Measurements from ENCODE around the gene DCDC2C. TPM values are rescaled to one million over a fixed set of nuclear protein-coding genes. Genes with fewer than 3 reads are reported as not detected.

Gene DCDC2C
- polyA plus RNA-seq, 3 donors, result not detected

- DNase-seq, result no peak
- H3K27me3 ChIP-seq (ENCODE audit: control insufficient read depth in 2 of 2, insufficient read depth in 2 of 2, low read length in 2 of 2), result no peaks in the 10 kb centered on the region
- H3K79me2 ChIP-seq (ENCODE audit: insufficient read depth, low read length), result no peaks in the 10 kb centered on the region
- H3K4me1 ChIP-seq (ENCODE audit: control insufficient read depth in 1 of 2, insufficient read depth in 2 of 2, low read length in 2 of 2), result no peaks in the 10 kb centered on the region
- TF ChIP-seq, protein P1, sequence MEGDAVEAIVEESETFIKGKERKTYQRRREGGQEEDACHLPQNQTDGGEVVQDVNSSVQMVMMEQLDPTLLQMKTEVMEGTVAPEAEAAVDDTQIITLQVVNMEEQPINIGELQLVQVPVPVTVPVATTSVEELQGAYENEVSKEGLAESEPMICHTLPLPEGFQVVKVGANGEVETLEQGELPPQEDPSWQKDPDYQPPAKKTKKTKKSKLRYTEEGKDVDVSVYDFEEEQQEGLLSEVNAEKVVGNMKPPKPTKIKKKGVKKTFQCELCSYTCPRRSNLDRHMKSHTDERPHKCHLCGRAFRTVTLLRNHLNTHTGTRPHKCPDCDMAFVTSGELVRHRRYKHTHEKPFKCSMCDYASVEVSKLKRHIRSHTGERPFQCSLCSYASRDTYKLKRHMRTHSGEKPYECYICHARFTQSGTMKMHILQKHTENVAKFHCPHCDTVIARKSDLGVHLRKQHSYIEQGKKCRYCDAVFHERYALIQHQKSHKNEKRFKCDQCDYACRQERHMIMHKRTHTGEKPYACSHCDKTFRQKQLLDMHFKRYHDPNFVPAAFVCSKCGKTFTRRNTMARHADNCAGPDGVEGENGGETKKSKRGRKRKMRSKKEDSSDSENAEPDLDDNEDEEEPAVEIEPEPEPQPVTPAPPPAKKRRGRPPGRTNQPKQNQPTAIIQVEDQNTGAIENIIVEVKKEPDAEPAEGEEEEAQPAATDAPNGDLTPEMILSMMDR (IDR thresholded peaks at IDR 0.05), result no peak
- H3K27ac Mint-ChIP-seq, result no peak overlapping the region
- intact Hi-C loops (cut with micrococcal nuclease), result no loop called here
- H3K4me2 ChIP-seq (replicated peaks; ENCODE audit: extremely low read depth, low read length, poor library complexity, severe bottlenecking), result no peak overlapping the region
- no peak overlapping the region for H2AFZ ChIP-seq (ENCODE audit: insufficient read depth, low read depth, low read length, poor library complexity, severe bottlenecking)
- no peaks in the 10 kb centered on the region for H4K20me1 ChIP-seq (ENCODE audit: insufficient read depth, low read length)
- H3K36me3 ChIP-seq (replicated peaks in 1 of 2; ENCODE audit: control insufficient read depth in 1 of 2, insufficient read depth in 2 of 2, low read length in 2 of 2), result no peaks in the 10 kb centered on the region
- H3K4me3 ChIP-seq (replicated peaks in 1 of 3; ENCODE audit: low read depth in 2 of 3, low read length in 3 of 3), result no peak overlapping the region
- no peaks in the 10 kb centered on the region for H3K36me3 Mint-ChIP-seq
- peaks cover 2 to 3% (median 3%) of the 10 kb centered on the region in 3 donors for H3K27me3 Mint-ChIP-seq (ENCODE audit: low read depth in 3 of 3)
- H3K9me3 Mint-ChIP-seq, result peaks cover 0 to 4% (median 0%) of the 10 kb centered on the region in 7 donors
- no peak overlapping the region for H3K9ac ChIP-seq (ENCODE audit: insufficient read depth, low read length, poor library complexity, severe bottlenecking)
- no peak overlapping the region for H3K4me3 Mint-ChIP-seq
- H3K4me1 Mint-ChIP-seq, result no peaks in the 10 kb centered on the region
- WGBS (ENCODE audit: insufficient coverage), result 82% methylated on average over 2 of the region's 10 CpGs
- no peaks in the 10 kb centered on the region for H3K9me3 ChIP-seq (replicated peaks in 1 of 2; ENCODE audit: control insufficient read depth in 1 of 2, insufficient read depth in 1 of 2, low read length in 2 of 2)
- no peak overlapping the region for H3K27ac ChIP-seq (ENCODE audit: low read depth in 1 of 2, low read length in 2 of 2)
Measured at GRCh38 chr2:3712831-3713503, 9.6 kb downstream of the DCDC2C start.

- no peaks in the 10 kb centered on the region for H3K4me1 ChIP-seq (ENCODE audit: control insufficient read depth in 1 of 2, insufficient read depth in 2 of 2, low read length in 2 of 2)
- no peaks in the 10 kb centered on the region for H3K79me2 ChIP-seq (ENCODE audit: insufficient read depth, low read length)
- no peak overlapping the region for H3K4me3 Mint-ChIP-seq
- intact Hi-C loops (cut with micrococcal nuclease), result no loop called here
- no peak overlapping the region for H3K4me2 ChIP-seq (replicated peaks; ENCODE audit: extremely low read depth, low read length, poor library complexity, severe bottlenecking)
- TF ChIP-seq, protein P1 (IDR thresholded peaks at IDR 0.05), result no peak
- peaks cover 0 to 7% (median 3%) of the 10 kb centered on the region in 3 donors for H3K27me3 Mint-ChIP-seq (ENCODE audit: low read depth in 3 of 3)
- H3K9me3 ChIP-seq (replicated peaks in 1 of 2; ENCODE audit: control insufficient read depth in 1 of 2, insufficient read depth in 1 of 2, low read length in 2 of 2), result peaks cover 0 to 4% of the 10 kb centered on the region in 2 donors
- 65% methylated on average over 8 of the region's 8 CpGs for WGBS (ENCODE audit: insufficient coverage)
- no peak overlapping the region for H3K27ac Mint-ChIP-seq
- H3K9me3 Mint-ChIP-seq, result peaks cover 0 to 11% (median 7%) of the 10 kb centered on the region in 7 donors
- H3K27ac ChIP-seq (ENCODE audit: low read depth in 1 of 2, low read length in 2 of 2), result no peak overlapping the region
- no peaks in the 10 kb centered on the region for H3K36me3 ChIP-seq (replicated peaks in 1 of 2; ENCODE audit: control insufficient read depth in 1 of 2, insufficient read depth in 2 of 2, low read length in 2 of 2)
- no peak overlapping the region for H3K9ac ChIP-seq (ENCODE audit: insufficient read depth, low read length, poor library complexity, severe bottlenecking)
- H3K36me3 Mint-ChIP-seq, result no peaks in the 10 kb centered on the region
- H3K4me3 ChIP-seq (replicated peaks in 1 of 3; ENCODE audit: low read depth in 2 of 3, low read length in 3 of 3), result no peak overlapping the region
- H2AFZ ChIP-seq (ENCODE audit: insufficient read depth, low read depth, low read length, poor library complexity, severe bottlenecking), result no peak overlapping the region
- no peaks in the 10 kb centered on the region for H3K27me3 ChIP-seq (ENCODE audit: control insufficient read depth in 2 of 2, insufficient read depth in 2 of 2, low read length in 2 of 2)
- no peaks in the 10 kb centered on the region for H3K4me1 Mint-ChIP-seq
- H4K20me1 ChIP-seq (ENCODE audit: insufficient read depth, low read length), result no peaks in the 10 kb centered on the region
- no peak for DNase-seq
Measured at GRCh38 chr2:3718679-3719078, 15.3 kb downstream of the DCDC2C start.

All from CD14-positive monocyte (primary cell).